Naive thymus-derived CD8-positive, alpha-beta T cell (primary cell): ENCODE data around the gene MGAT3. TPM values are rescaled to one million over a fixed set of nuclear protein-coding genes. Genes with fewer than 3 reads are reported as not detected.
"Not testable (repeated sequence)": the region's sequence is repeated elsewhere in the genome, so short reads cannot be mapped to it uniquely, and the experiment has no call there.

Experiments used
- ATAC-seq, 2 donors: fragments of 150-1000 bp; cut with Tn5 transposase in 1 of 2; sonication (Bioruptor Pico), chemical (Tn5 transposase) in 1 of 2; 1 replicate in 1 of 2; 2 replicates in 1 of 2; pipeline ENCODE4 v1.10.0; 2021; ENCODE audit warnings: mild to moderate bottlenecking in 2 of 2, moderate library complexity in 2 of 2
- POLR2A ChIA-PET: fragments of 350-600 bp; sonication (Branson Sonifier 250); formaldehyde crosslinking; loops from one replicate; lab custom pipeline; 2021; ENCODE audit warnings: antibody characterized with exemption; lab: Charles Lee
- DNase-seq, 10 donors: peaks; one replicate each; pipeline versions ENCODE4 v3.0.0 to v3.0.0-alpha.2; 2020 to 2022
- H3K27ac Mint-ChIP-seq, 10 donors: one replicate each; pipeline ENCODE4 v1.8.0; 2020 to 2022; ENCODE audit warnings: mild to moderate bottlenecking in 10 of 10, mixed read lengths in 10 of 10, moderate library complexity in 4 of 10, inconsistent platforms in 1 of 10
- H3K27me3 Mint-ChIP-seq, 5 donors: one replicate each; pipeline ENCODE4 v1.8.0; 2021 to 2022; ENCODE audit warnings: mixed read lengths in 5 of 5
- H3K36me3 Mint-ChIP-seq, 3 donors: one replicate each; pipeline ENCODE4 v1.8.0; 2020 to 2022; ENCODE audit warnings: mixed read lengths in 3 of 3, mild to moderate bottlenecking in 2 of 3, inconsistent platforms in 1 of 3
- H3K4me1 Mint-ChIP-seq, 4 donors: one replicate each; pipeline ENCODE4 v1.8.0; 2021 to 2022; ENCODE audit warnings: mixed read lengths in 4 of 4
- H3K4me3 Mint-ChIP-seq, 10 donors: one replicate each; pipeline ENCODE4 v1.8.0; 2020 to 2022; ENCODE audit warnings: mild to moderate bottlenecking in 10 of 10, mixed read lengths in 10 of 10, moderate library complexity in 6 of 10, inconsistent platforms in 1 of 10
- H3K9me3 Mint-ChIP-seq, 9 donors: one replicate each; pipeline ENCODE4 v1.8.0; 2020 to 2022; ENCODE audit warnings: mixed read lengths in 9 of 9, mild to moderate bottlenecking in 3 of 9, inconsistent platforms in 1 of 9, moderate library complexity in 1 of 9
- polyA plus RNA-seq, 3 donors: library from polyadenylated mRNA; unstranded; fragments of 300-500 nt; fragmentation: Illumina TruSeq; gene quantifications; one replicate each; pipeline ENCODE4 v1.2.3, GENCODE V29; 2021
- total RNA-seq, 8 experiments: library from RNA in 2 of 8; stranded (reverse) in 2 of 8; gene quantifications; one replicate each; pipeline ENCODE4 v1.2.3 and lab custom pipeline; 2021 to 2026

MGAT3 gene
- total and polyA plus RNA-seq, 5 experiments from 2014 or later, result 0.05 to 0.55 (median 0.27) TPM

DNA sequence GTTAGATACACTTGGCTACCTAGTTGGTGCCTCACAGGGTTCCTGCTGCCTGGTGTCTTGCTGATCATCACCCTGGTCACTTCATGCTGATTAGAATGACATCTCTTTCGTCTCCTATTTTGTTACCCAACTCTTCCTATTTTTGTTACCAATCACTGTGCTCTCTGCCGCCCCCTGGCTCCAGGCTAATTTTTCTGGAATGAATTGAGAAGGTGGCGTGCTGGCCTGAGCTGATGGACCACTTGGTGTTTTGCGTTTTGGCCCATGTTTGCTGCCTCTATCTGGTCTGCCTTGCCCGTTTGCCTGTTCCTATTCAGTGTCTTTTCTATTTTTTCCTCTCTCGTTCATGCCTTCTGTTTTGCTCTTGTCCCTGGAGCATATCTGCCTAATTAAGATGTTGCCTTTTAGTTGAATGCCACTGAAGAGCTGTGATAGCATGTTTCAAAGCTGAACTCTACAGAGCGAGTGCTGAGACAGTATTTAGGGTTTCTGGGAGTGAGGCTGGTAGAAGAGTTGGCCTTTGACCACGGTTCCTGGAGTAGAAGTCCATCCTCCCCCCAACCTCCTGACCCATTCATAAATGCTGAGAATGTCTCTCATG, 57.7 kb downstream of the MGAT3 start:
- peak overlapping the region in 5 of 10 donors; percentile 25 to 69 (median 47) for H3K27ac Mint-ChIP-seq
- peaks cover 0 to 74% (median 17%) of the 10 kb centered on the region in 3 donors for H3K36me3 Mint-ChIP-seq

DNA sequence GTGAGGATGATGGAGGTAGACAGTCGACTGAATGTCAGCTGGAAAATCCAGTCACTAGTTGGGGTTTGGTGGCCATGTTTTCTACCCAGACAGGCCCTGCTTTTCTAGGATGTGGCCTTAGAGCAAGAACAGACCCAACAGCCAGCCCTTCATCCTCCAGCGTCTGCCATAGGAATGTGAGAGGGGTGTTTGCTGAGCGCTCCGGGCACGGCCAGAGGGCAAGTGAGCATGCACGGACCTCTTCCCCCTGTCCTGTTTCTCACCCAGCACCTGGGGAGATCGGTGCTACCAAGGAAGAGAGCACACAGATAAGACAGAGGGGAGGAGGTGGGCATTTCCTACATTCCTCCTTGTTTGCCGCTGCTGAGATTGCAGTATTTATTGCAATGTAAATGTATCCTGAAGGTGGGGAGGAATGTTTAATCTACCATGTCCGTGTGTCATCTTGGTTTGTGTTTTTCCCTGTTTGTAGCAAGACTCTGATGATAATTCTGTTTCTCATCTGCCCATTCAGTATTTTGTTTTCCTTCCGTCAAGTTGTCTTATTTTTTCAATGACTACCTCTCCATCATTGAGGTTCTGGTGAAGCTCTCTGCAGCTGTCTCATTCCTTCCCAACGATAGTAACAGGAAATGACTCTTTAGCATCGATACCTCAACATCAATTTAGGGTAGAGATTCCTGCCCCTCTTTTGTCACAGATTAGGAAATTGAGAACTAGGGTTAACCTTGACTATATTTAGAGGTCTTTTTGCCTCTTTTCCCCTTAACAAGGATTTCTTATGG, 58.6 kb downstream of the MGAT3 start:
- DNase-seq, result no peak
- H3K27ac Mint-ChIP-seq, result peak overlapping the region in 2 of 10 donors; percentile 4 to 66
- POLR2A ChIA-PET, result interaction anchor here (0.6 to 7.5 kb wide), 14 partner anchors 10 to 196 kb away, joined by 3 to 135 read pairs (median 4); partner anchors contain the start of genes MIEF1, RPL3, RPS19BP1 and TAB1
- no peak for ATAC-seq
- peaks cover 0 to 4% (median 0%) of the 10 kb centered on the region in 5 donors for H3K27me3 Mint-ChIP-seq
- peaks cover 0 to 67% (median 16%) of the 10 kb centered on the region in 3 donors for H3K36me3 Mint-ChIP-seq
- no peak overlapping the region for H3K4me3 Mint-ChIP-seq
- H3K9me3 Mint-ChIP-seq, result peaks cover 0 to 3% (median 0%) of the 10 kb centered on the region in 9 donors
- H3K4me1 Mint-ChIP-seq, result peaks cover 8 to 24% (median 17%) of the 10 kb centered on the region in 4 donors

More for the DNA sequence above, 57.7 kb downstream of the MGAT3 start:
- H3K9me3 Mint-ChIP-seq, result no peaks in the 10 kb centered on the region
- no peak overlapping the region for H3K4me3 Mint-ChIP-seq
- H3K4me1 Mint-ChIP-seq, result peaks cover 9 to 25% (median 17%) of the 10 kb centered on the region in 4 donors
- DNase-seq, result peak in 6 of 10 donors; percentile 42 to 53 (median 50)
- no peaks in the 10 kb centered on the region for H3K27me3 Mint-ChIP-seq
- peak in 1 of 2 donors; percentile 37 for ATAC-seq
- POLR2A ChIA-PET, result interaction anchor here (0.6 to 7.5 kb wide), 8 partner anchors 10 to 195 kb away, joined by 3 to 135 read pairs (median 4); partner anchors contain the start of genes MIEF1, RPL3 and RPS19BP1

DNA sequence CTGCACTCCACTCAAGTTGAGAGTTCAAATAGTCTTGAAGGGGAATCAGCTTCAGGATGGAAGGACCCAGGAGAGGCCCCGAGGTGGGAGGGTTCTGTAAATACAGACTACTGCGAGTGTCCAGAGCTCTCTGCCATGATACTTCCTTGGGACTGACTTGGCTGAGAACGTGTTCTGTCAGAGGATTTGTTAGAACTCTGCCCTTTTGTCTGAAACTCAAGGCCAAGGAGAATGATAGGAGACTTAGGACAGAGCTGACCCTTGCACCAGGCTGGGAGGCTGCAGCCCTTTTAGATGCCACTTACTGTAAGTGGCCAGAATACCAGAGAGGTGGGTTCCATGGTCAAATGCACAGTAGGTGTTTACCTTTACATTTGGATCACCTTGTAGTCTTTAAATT, 60.7 kb downstream of the MGAT3 start:
- no peak for ATAC-seq

DNA sequence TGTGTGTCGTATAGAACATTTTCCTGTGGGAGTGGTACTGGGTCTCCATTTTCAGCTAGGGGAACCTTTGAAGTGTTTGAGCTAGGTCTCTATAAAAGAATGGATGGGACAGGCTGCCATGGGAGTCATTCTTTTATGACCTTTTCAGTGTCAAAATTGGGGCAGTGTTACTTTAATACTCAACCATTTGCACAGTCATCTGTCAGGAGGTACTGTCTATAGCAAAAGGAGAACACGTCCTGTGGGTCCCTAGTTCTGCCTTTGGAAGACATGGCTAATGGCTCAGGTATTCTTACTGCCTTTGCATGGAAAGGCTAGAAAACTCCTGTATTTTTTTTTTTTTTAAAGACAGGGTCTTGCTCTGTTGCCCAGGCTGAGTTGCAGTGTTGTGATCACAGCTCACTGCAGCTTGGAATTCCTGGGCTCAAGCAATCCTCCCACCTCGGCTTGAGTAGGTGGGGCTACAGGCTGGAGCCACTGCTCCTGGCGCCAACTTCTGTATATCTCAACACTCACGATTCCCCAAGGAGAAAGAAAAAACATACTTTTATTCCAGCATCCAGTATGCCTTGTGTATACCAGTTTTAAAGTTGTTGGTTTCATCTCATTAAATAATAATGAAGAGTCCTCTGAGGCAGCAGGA, 61.5 kb downstream of the MGAT3 start:
- H3K4me1 Mint-ChIP-seq, result peaks cover 15 to 48% (median 37%) of the 10 kb centered on the region in 4 donors
- H3K27ac Mint-ChIP-seq, result peak overlapping the region in 7 of 10 donors; percentile 41 to 100 (median 91)
- ATAC-seq (no peak), DNase-seq (no peak)
- peaks cover 8 to 65% (median 31%) of the 10 kb centered on the region in 3 donors for H3K36me3 Mint-ChIP-seq
- peaks cover 0 to 4% (median 0%) of the 10 kb centered on the region in 5 donors for H3K27me3 Mint-ChIP-seq
- peak overlapping the region in 8 of 10 donors; percentile 19 to 100 (median 98) for H3K4me3 Mint-ChIP-seq
- H3K9me3 Mint-ChIP-seq, result peaks cover 0 to 3% (median 0%) of the 10 kb centered on the region in 9 donors
- POLR2A ChIA-PET, result interaction anchor here (0.9 to 7.5 kb wide), 3 partner anchors 14 to 369 kb away, joined by 3 to 135 read pairs (median 13); partner anchors contain the start of genes RPL3 and RPS19BP1

More for the DNA sequence above, 60.7 kb downstream of the MGAT3 start:
- H3K9me3 Mint-ChIP-seq, result peaks cover 0 to 3% (median 0%) of the 10 kb centered on the region in 9 donors
- no peak for DNase-seq
- H3K27me3 Mint-ChIP-seq, result peaks cover 0 to 4% (median 0%) of the 10 kb centered on the region in 5 donors
- peak overlapping the region in 1 of 10 donors; percentile 38 for H3K4me3 Mint-ChIP-seq
- POLR2A ChIA-PET, result interaction anchor here (0.9 to 7.5 kb wide), 4 partner anchors 12 to 368 kb away, joined by 3 to 135 read pairs (median 10); partner anchors contain the start of genes RPL3 and RPS19BP1
- H3K4me1 Mint-ChIP-seq, result peaks cover 17 to 40% (median 29%) of the 10 kb centered on the region in 4 donors
- H3K36me3 Mint-ChIP-seq, result peaks cover 8 to 65% (median 28%) of the 10 kb centered on the region in 3 donors
- H3K27ac Mint-ChIP-seq, result peak overlapping the region in 1 of 10 donors; percentile 48

DNA sequence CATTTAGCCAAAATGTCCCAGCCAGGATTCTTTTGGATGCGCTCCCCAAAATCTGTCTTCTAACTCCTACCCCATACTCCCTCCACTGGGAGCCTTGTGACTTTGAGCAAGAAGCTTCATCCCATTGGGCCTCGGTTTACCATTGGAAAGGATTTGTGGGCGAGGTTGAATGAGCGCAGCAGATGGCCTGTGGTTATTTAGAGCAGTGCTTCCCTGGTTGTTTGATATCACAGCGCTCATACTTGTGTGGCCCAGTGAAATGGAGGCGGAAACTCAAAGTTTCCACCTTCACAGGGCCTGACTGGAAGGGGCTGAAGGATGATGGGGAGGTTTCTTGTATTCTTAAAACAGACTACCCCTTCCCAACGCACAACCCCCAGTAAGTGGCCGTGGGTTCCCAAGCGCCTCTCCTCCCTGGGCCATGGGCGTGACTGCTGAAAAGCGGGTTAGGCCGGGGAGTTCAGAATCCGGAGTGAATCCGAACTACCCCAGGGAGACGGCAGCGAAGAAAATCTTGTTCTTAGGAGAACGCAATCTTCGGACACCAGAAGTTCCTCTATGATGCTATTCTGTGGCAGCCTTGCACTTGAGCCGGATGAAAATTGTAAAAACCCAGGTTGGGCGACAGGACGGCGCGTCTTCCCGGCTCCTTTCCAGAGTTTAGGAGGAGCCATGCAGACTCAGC, 62.3 kb downstream of the MGAT3 start:
- Mint-ChIP-seq H3K27ac (peak overlapping the region; percentile 82 to 100 (median 98)), H3K4me1 (peaks cover 17 to 54% (median 43%) of the 10 kb centered on the region in 4 donors), H3K36me3 (peaks cover 8 to 62% (median 29%) of the 10 kb centered on the region in 3 donors), H3K4me3 (peak overlapping the region; percentile 87 to 100 (median 98)), H3K27me3 (peaks cover 0 to 4% (median 0%) of the 10 kb centered on the region in 5 donors), H3K9me3 (peaks cover 0 to 3% (median 0%) of the 10 kb centered on the region in 9 donors)
- ATAC-seq (no peak), DNase-seq (peak in 1 of 10 donors; percentile 15)
- POLR2A ChIA-PET, result interaction anchor here (0.6 to 7.5 kb wide), 32 partner anchors 9 to 525 kb away, joined by 3 to 135 read pairs (median 4); partner anchors contain the start of genes MIEF1, RPL3, RPS19BP1 and TAB1

DNA sequence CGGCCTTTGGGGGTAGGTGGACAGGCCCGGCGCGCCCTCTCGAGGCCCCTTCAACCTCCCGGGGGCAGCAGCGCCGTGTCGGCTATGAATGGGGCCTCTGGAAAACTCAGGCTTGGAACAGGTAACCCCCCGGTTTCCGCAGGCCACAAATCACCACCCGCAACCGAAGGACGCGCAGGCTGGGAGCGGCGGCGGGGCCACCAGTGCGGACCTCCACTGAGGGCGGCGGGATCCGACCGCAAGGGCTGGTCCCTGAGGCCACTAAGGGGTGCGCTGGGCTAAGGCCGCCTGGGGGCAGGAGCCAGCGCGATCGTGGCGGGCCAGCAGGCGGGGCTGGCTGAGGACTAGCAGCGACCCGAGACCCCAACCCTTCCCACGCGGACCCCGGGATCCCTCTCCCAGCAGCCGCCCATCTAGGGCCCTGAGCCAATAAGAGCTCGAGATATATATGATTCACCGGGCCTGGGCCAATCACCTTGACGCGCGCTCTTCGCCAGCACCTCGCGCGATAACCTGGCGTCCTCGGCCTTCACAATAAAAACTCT, 62.9 kb downstream of the MGAT3 start:
- ATAC-seq, result peak; percentile 92 to 95
- peaks cover 8 to 62% (median 23%) of the 10 kb centered on the region in 3 donors for H3K36me3 Mint-ChIP-seq
- H3K4me1 Mint-ChIP-seq, result peaks cover 14 to 56% (median 44%) of the 10 kb centered on the region in 4 donors

DNA sequence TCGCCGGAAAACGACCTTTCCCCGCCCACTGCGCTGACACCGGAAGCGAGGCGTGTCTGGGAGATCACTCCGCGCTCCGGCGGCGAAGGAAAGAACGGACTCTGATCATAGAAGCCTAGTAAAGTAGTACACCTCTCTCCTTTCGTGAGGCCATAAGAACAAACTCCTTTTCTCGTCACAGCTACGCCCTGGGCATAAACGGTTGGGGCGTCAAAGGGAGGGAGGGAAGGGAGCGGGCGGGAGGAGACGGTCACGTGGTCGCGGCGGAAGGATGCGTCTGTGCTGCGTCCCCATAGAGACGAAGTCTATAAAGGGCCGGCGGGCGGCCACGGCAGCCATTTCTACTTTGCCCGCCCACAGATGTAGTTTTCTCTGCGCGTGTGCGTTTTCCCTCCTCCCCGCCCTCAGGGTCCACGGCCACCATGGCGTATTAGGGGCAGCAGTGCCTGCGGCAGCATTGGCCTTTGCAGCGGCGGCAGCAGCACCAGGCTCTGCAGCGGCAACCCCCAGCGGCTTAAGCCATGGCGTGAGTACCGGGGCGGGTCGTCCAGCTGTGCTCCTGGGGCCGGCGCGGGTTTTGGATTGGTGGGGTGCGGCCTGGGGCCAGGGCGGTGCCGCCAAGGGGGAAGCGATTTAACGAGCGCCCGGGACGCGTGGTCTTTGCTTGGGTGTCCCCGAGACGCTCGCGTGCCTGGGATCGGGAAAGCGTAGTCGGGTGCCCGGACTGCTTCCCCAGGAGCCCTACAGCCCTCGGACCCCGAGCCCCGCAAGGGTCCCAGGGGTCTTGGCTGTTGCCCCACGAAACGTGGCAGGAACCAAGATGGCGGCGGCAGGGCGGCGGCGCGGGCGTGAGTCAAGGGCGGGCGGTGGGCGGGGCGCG, 63.7 kb downstream of the MGAT3 start, which contains the start of gene ATF4:
TSS of gene ATF4 (plus strand) at position 337 of the 880 bp plus-strand sequence. CDS start 884 bp downstream, outside the sequence.
- POLR2A ChIA-PET, result interaction anchor here (0.5 to 7.5 kb wide), 48 partner anchors 9 to 524 kb away, joined by 3 to 135 read pairs (median 4); partner anchors contain the start of genes APOBEC3D, CBX7, MIEF1 and RPL3
- Mint-ChIP-seq H3K4me3 (peak within 1 kb of the TSS; percentile 87 to 100 (median 98)), H3K27ac (peak within 1 kb of the TSS; percentile 91 to 100 (median 99)), H3K27me3 (peaks cover 0 to 4% (median 0%) of the 10 kb centered on the region in 5 donors), H3K36me3 (peaks cover 8 to 60% (median 23%) of the 10 kb centered on the region in 3 donors), H3K9me3 (peaks cover 0 to 3% (median 0%) of the 10 kb centered on the region in 9 donors), H3K4me1 (peaks cover 20 to 63% (median 50%) of the 10 kb centered on the region in 4 donors)
- ATAC-seq, result peak; percentile 47 to 60
- DNase-seq, result peak in 9 of 10 donors; percentile 86 to 99 (median 96)

More for the DNA sequence above, 62.9 kb downstream of the MGAT3 start:
- H3K27ac Mint-ChIP-seq, result peak overlapping the region; percentile 91 to 100 (median 99)
- peak overlapping the region; percentile 87 to 100 (median 98) for H3K4me3 Mint-ChIP-seq
- H3K27me3 Mint-ChIP-seq, result peaks cover 0 to 4% (median 0%) of the 10 kb centered on the region in 5 donors
- H3K9me3 Mint-ChIP-seq, result peaks cover 0 to 3% (median 0%) of the 10 kb centered on the region in 9 donors
- peak in 3 of 10 donors; percentile 89 to 95 (median 94) for DNase-seq
- POLR2A ChIA-PET, result interaction anchor here (0.5 to 7.5 kb wide), 44 partner anchors 9 to 524 kb away, joined by 3 to 135 read pairs (median 4); partner anchors contain the start of genes APOBEC3D, CBX7, MIEF1 and RPL3

DNA sequence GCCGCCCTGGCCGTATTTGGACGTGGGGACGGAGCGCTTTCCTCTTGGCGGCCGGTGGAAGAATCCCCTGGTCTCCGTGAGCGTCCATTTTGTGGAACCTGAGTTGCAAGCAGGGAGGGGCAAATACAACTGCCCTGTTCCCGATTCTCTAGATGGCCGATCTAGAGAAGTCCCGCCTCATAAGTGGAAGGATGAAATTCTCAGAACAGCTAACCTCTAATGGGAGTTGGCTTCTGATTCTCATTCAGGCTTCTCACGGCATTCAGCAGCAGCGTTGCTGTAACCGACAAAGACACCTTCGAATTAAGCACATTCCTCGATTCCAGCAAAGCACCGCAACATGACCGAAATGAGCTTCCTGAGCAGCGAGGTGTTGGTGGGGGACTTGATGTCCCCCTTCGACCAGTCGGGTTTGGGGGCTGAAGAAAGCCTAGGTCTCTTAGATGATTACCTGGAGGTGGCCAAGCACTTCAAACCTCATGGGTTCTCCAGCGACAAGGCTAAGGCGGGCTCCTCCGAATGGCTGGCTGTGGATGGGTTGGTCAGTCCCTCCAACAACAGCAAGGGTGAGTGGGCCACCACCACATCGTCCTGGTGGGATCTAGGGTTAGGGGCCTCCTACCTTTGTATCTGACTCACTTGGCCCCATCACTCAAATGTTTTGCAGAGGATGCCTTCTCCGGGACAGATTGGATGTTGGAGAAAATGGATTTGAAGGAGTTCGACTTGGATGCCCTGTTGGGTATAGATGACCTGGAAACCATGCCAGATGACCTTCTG, 64.5 kb downstream of the MGAT3 start:
- peak overlapping the region; percentile 87 to 100 (median 98) for H3K4me3 Mint-ChIP-seq
- not testable (repeated sequence) for H3K9me3 Mint-ChIP-seq, DNase-seq, ATAC-seq, H3K27me3 Mint-ChIP-seq
- peak overlapping the region; percentile 91 to 100 (median 99) for H3K27ac Mint-ChIP-seq
- POLR2A ChIA-PET, result interaction anchor here (0.5 to 7.5 kb wide), 17 partner anchors 11 to 949 kb away, joined by 3 to 135 read pairs (median 5); partner anchors contain the start of genes MIEF1, RPL3, RPS19BP1 and TAB1
- H3K4me1 Mint-ChIP-seq, result peaks cover 24 to 67% (median 57%) of the 10 kb centered on the region in 4 donors
- H3K36me3 Mint-ChIP-seq, result peaks cover 8 to 54% (median 17%) of the 10 kb centered on the region in 3 donors

DNA sequence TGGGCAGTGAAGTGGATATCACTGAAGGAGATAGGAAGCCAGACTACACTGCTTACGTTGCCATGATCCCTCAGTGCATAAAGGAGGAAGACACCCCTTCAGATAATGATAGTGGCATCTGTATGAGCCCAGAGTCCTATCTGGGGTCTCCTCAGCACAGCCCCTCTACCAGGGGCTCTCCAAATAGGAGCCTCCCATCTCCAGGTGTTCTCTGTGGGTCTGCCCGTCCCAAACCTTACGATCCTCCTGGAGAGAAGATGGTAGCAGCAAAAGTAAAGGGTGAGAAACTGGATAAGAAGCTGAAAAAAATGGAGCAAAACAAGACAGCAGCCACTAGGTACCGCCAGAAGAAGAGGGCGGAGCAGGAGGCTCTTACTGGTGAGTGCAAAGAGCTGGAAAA, 65.3 kb downstream of the MGAT3 start:
- Mint-ChIP-seq H3K4me1 (peaks cover 24 to 75% (median 63%) of the 10 kb centered on the region in 4 donors), H3K27ac (peak overlapping the region; percentile 91 to 100 (median 99)), H3K4me3 (peak overlapping the region; percentile 87 to 100 (median 98)), H3K36me3 (peaks cover 8 to 52% (median 17%) of the 10 kb centered on the region in 3 donors)
- DNase-seq, H3K9me3 Mint-ChIP-seq, H3K27me3 Mint-ChIP-seq, ATAC-seq: not testable (repeated sequence)
- POLR2A ChIA-PET, result interaction anchor here (1.5 to 5.2 kb wide), 7 partner anchors 10 to 522 kb away, joined by 3 to 72 read pairs (median 8); partner anchors contain the start of genes MIEF1, RPL3, RPS19BP1 and TAB1
